NK-92 treated with Interleukin-12 subunit alpha and Interleukin-12 subunit beta, amount 100 ng/mL, for 24 hours (cell line): ENCODE results near the gene PAK1.
"Not testable (repeated sequence)": the region's sequence is repeated elsewhere in the genome, so short reads cannot be mapped to it uniquely, and the experiment has no call there.

ENCODE experiments used
- DNase-seq: peaks from one replicate; lab custom pipeline; 2025; lab: John Stamatoyannopoulos, UW

Gene PAK1

GRCh38 chr11:77303328-77303727 lies 170.6 kb downstream of the PAK1 start:
- DNase-seq = no peak

- DNase-seq = no peak
Measured at GRCh38 chr11:77302752-77303151, 171.1 kb downstream of the PAK1 start.

- DNase-seq = no peak
Measured at GRCh38 chr11:77301510-77301909, 172.4 kb downstream of the PAK1 start, which contains the start of gene GDPD4. TSS of gene GDPD4 (minus strand) at chr11:77301686. CDS start at chr11:77285137, 16,549 bp downstream.

- DNase-seq = no peak
Measured at GRCh38 chr11:77300695-77301094, 173.2 kb downstream of the PAK1 start.

GRCh38 chr11:77300028-77300427 lies 173.9 kb downstream of the PAK1 start:
- not testable (repeated sequence) for DNase-seq

- DNase-seq = no peak
Measured at GRCh38 chr11:77299528-77299993, 174.3 kb downstream of the PAK1 start.

GRCh38 chr11:77294040-77294439 lies 179.9 kb downstream of the PAK1 start:
- no peak for DNase-seq

GRCh38 chr11:77289737-77290136 lies 184.2 kb downstream of the PAK1 start:
- DNase-seq = no peak

GRCh38 chr11:77287615-77288273 lies 186.2 kb downstream of the PAK1 start:
- DNase-seq = no peak

GRCh38 chr11:77287136-77287535 lies 186.8 kb downstream of the PAK1 start:
- no peak for DNase-seq

- no peak for DNase-seq
Measured at GRCh38 chr11:77284476-77285468, 189.1 kb downstream of the PAK1 start.

- no peak for DNase-seq
Measured at GRCh38 chr11:77283101-77283500, 190.8 kb downstream of the PAK1 start.

GRCh38 chr11:77278595-77279506 lies 195.0 kb downstream of the PAK1 start:
- DNase-seq = no peak

- DNase-seq = no peak
Measured at GRCh38 chr11:77276271-77276670, 197.6 kb downstream of the PAK1 start.
